Hepatocyte (in vitro differentiated cells): ENCODE results near the gene MRNIP. TPM values are rescaled to one million over a fixed set of nuclear protein-coding genes. Genes with fewer than 3 reads are reported as not detected.

ENCODE experiments used
- DNase-seq: peaks from one replicate; pipeline ENCODE4 v3.0.0-alpha.2; 2016; ENCODE audit warnings: low spot score
- H2AFZ ChIP-seq: fragments of 200-600 bp; sonication (generic); 2 replicates; pipeline ENCODE4 v1.6.0; 2016; ENCODE audit warnings: antibody characterized with exemption, mild to moderate bottlenecking
- H3K27ac ChIP-seq: fragments of 200-600 bp; sonication (generic); 2 replicates; pipeline ENCODE4 v1.5.1; 2016; ENCODE audit warnings: mild to moderate bottlenecking
- H3K27me3 ChIP-seq: fragments of 200-600 bp; sonication (generic); 2 replicates; pipeline ENCODE4 v1.6.1; 2016
- H3K36me3 ChIP-seq: fragments of 200-600 bp; sonication (generic); replicated peaks from 2 replicates; pipeline ENCODE4 v1.5.1; 2016; ENCODE audit warnings: low read depth; ENCODE audit not compliant: insufficient read depth
- H3K4me1 ChIP-seq: fragments of 200-600 bp; sonication (generic); 2 replicates; pipeline ENCODE4 v1.5.1; 2016; ENCODE audit warnings: mild to moderate bottlenecking, moderate library complexity; ENCODE audit not compliant: insufficient read depth
- H3K4me2 ChIP-seq: fragments of 200-600 bp; sonication (generic); 2 replicates; pipeline ENCODE4 v1.6.0; 2016
- H3K4me3 ChIP-seq: fragments of 200-600 bp; sonication (generic); 2 replicates; pipeline ENCODE4 v1.5.1; 2016; ENCODE audit warnings: mild to moderate bottlenecking
- H3K79me2 ChIP-seq: fragments of 200-600 bp; sonication (generic); 2 replicates; pipeline ENCODE4 v1.6.0; 2017; ENCODE audit warnings: mild to moderate bottlenecking
- H3K9me2 ChIP-seq: fragments of 200-600 bp; sonication (generic); replicated peaks from 2 replicates; pipeline ENCODE4 v1.6.0; 2017; ENCODE audit warnings: mild to moderate bottlenecking; ENCODE audit not compliant: insufficient read depth
- H3K9me3 ChIP-seq: fragments of 200-600 bp; sonication (generic); 2 replicates; pipeline ENCODE4 v1.5.1; 2016; ENCODE audit warnings: low read depth, mild to moderate bottlenecking
- H4K20me1 ChIP-seq: fragments of 200-600 bp; sonication (generic); 2 replicates; pipeline ENCODE4 v1.6.0; 2016; ENCODE audit warnings: mild to moderate bottlenecking; ENCODE audit not compliant: insufficient read depth, poor library complexity, severe bottlenecking
- CTCF ChIP-seq: fragments of 200-600 bp; sonication (generic); IDR thresholded peaks from 2 replicates; pipeline ENCODE4 v1.5.1; 2016; ENCODE audit warnings: antibody characterized with exemption, mild to moderate bottlenecking; ENCODE audit not compliant: poor library complexity
- EZH2 ChIP-seq: fragments of 200-600 bp; sonication (generic); IDR thresholded peaks from 2 replicates; pipeline ENCODE4 v1.6.1; 2016; ENCODE audit warnings: antibody characterized with exemption, mild to moderate bottlenecking, borderline replicate concordance
- EZH2phosphoT487 ChIP-seq: fragments of 200-600 bp; sonication (generic); IDR thresholded peaks from one replicate; pipeline ENCODE4 v1.6.1; 2018; ENCODE audit warnings: antibody characterized with exemption, mild to moderate bottlenecking, low read depth, moderate library complexity; ENCODE audit not compliant: unreplicated experiment, severe bottlenecking
- WGBS: methylation state at CpG from one replicate; pipeline ENCODE4 v1.1.6; 2016; ENCODE audit warnings: low lambda C conversion rate; ENCODE audit errors: missing lambda C conversion rate; 5-methylcytosine and 5-hydroxymethylcytosine counted together
- polyA plus RNA-seq: library from polyadenylated mRNA; unstranded; fragments of >200 nt; fragmentation: Nextera tagmentation; extraction: Ambion mirVana; gene quantifications from 2 replicates; pipeline ENCODE4 v1.2.1, GENCODE V29; 2016
- total RNA-seq: library from RNA; depleted of rRNA; stranded (reverse); fragments of >200 nt; gene quantifications from 2 replicates; pipeline ENCODE4 v1.2.3, GENCODE V29; 2014

Gene MRNIP
- total and polyA plus RNA-seq, 2 experiments from 2014 or later: 21.2 to 28.5 TPM

GRCh38 chr5:179900206-179900605, 41.6 kb upstream of the MRNIP start:
- Histone ChIP-seq H3K27ac (no peak overlapping the region), H3K9me2 (no peaks in the 10 kb centered on the region), H3K79me2 (peaks cover 7% of the 10 kb centered on the region), H3K27me3 (no peaks in the 10 kb centered on the region), H3K36me3 (no peaks in the 10 kb centered on the region), H3K9me3 (no peaks in the 10 kb centered on the region), H2AFZ (no peak overlapping the region), H3K4me2 (no peak overlapping the region), H4K20me1 (no peaks in the 10 kb centered on the region), H3K4me3 (no peak overlapping the region), H3K4me1 (no peaks in the 10 kb centered on the region)
- TF ChIP-seq EZH2 (no peak), CTCF (no peak), EZH2phosphoT487 (no peak)
- DNase-seq: no peak
- WGBS: 90% methylated on average over 9 of the region's 9 CpGs

GRCh38 chr5:179895861-179896260, 37.2 kb upstream of the MRNIP start:
- H3K4me3 ChIP-seq: no peak overlapping the region
- H3K36me3 ChIP-seq: no peaks in the 10 kb centered on the region
- no peak overlapping the region for H3K4me2 ChIP-seq
- H3K27ac ChIP-seq: no peak overlapping the region
- no peaks in the 10 kb centered on the region for H3K4me1 ChIP-seq
- TF ChIP-seq EZH2phosphoT487: no peak
- TF ChIP-seq CTCF: no peak
- no peak for TF ChIP-seq EZH2
- H3K9me3 ChIP-seq: no peaks in the 10 kb centered on the region
- H3K9me2 ChIP-seq: no peaks in the 10 kb centered on the region
- 74% methylated on average over 6 of the region's 6 CpGs for WGBS
- no peaks in the 10 kb centered on the region for H4K20me1 ChIP-seq
- no peak for DNase-seq
- no peak overlapping the region for H2AFZ ChIP-seq
- no peaks in the 10 kb centered on the region for H3K79me2 ChIP-seq
- no peaks in the 10 kb centered on the region for H3K27me3 ChIP-seq

GRCh38 chr5:179893958-179894895, 35.6 kb upstream of the MRNIP start:
- Histone ChIP-seq H2AFZ (no peak overlapping the region), H3K4me1 (no peaks in the 10 kb centered on the region), H3K4me3 (no peak overlapping the region), H3K27me3 (no peaks in the 10 kb centered on the region), H3K4me2 (no peak overlapping the region), H3K27ac (no peak overlapping the region), H3K9me3 (no peaks in the 10 kb centered on the region), H3K36me3 (no peaks in the 10 kb centered on the region), H4K20me1 (no peaks in the 10 kb centered on the region), H3K9me2 (no peaks in the 10 kb centered on the region), H3K79me2 (no peaks in the 10 kb centered on the region)
- DNase-seq: no peak
- WGBS: 92% methylated on average over 26 of the region's 26 CpGs
- TF ChIP-seq EZH2: no peak
